HG02840 (cell line): ENCODE measurements around the gene ETF1.
"Not testable (repeated sequence)": the region's sequence is repeated elsewhere in the genome, so short reads cannot be mapped to it uniquely, and the experiment has no call there.

Source experiments
- ATAC-seq: cut with Tn5 transposase; IDR thresholded peaks from one replicate; pipeline ENCODE4 v1.9.1; 2021; ENCODE audit warnings: mild to moderate bottlenecking, moderate library complexity, moderate number of reproducible peaks; ENCODE audit not compliant: unreplicated experiment, low FRiP score

The ETF1 gene

DNA sequence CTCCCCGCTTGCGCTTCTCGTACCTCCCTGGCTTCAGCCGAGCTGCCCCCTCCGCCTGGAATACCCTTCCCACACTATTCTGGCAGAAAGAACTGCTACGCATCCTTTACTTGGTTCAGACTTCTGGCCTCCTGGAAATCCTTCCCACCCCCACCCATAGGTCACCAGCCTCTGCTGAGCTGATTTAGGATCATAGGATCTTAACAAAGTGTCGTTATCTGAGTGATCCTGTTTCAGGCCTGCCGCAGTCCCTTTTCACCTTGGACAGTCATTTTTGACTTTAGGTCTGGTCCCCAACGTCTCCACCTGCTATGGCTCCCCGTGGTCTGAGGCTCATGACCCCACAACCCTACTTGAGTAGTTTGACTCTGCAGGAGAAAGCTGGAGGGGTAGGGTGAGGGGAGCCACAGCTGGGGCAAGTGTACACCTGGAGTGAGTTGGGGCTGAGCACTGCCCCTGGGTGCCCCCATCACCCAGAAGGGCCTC, 50.4 kb downstream of the ETF1 start:
- no peak for ATAC-seq

DNA sequence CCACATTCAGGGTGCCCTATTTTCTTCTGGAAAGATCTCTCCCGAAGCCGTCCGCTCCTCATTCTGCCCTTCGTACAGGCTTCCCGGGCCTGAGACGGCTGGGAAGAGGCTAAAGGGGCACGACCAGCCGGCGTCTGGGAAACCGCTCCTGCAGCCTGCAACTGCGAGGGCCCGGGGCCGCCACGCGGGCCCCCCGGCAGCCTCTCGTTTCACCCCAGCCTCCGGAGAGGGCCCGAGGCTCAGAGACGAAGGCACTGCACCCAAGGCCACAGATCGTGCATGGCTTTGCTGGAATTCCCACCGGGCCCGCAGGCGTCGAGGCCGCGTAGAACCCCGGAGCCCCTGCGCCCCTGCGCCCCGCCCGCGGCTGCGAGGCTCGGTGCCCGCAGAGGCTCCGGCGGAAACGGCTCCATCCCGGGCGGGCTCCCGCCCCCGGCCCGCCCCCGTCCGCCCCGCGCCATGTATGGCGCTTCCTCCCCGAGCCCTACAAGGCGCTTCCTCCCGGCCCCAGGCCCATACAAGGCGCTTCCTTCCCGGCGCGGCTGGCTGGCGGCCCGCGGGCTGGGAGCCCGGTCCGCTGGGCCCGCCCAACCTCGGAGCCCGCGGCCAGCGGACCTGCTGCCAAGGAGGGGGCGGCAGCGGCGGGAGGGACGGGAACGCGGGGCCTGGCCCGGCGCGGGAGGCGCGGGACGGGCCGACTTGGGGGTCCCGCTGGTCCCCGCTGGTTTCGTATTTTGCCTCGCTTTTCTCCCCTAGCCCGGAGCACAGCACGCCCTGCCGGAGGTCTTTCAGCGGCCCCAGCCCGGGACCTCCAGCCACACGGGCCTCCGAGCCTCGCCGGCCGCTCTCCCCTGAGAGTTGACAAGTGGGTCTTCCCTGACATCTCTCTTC, 51.1 kb downstream of the ETF1 start:
- ATAC-seq: peak; percentile 93

DNA sequence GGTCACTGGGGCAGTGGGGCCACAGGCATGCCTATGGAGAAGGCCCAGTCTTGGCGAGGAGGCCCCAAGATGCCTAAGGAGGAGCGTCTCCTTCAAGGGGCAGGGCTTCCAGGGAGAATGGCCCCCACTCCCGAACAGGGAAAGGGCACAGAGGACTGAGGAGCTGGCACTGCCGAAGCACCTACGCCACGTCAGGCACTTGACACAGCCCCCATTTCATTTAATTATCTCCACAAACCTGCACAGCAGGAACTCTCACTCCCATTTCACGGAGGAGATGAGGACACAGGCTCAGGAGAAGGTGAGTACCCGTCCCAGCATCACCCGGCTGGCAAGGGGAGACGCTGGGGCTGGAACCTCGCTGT, 51.8 kb downstream of the ETF1 start:
- no peak for ATAC-seq

DNA sequence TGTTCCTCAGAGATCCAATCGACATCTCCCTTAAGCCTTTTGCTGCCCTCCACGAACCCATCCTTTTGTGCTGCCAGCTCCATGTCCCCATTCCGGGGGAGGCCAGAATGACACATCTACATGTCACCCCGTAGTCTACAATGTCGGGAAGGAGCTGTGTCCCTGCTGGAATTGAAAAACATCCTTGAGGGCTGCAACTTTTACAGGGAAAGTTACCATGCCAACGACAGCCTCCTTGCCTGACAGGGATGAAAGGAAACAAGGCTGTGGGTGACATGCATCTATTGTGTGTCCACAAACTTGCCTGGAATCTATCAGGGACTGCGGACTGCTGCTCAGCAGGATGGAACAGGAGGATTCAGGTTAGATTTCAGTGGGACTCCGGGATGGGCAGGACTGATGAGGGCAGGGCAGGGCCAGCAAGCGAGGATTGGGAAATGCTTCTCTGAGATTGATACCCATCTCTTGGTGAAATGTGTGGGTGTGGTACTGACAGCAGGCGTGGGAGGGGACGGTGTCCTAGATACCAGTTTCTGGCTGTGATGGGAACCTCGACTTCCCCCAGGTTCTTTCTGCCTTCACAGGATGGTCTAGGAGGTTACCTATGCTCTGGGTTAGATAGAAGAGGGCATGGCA, 52.3 kb downstream of the ETF1 start:
- no peak for ATAC-seq

DNA sequence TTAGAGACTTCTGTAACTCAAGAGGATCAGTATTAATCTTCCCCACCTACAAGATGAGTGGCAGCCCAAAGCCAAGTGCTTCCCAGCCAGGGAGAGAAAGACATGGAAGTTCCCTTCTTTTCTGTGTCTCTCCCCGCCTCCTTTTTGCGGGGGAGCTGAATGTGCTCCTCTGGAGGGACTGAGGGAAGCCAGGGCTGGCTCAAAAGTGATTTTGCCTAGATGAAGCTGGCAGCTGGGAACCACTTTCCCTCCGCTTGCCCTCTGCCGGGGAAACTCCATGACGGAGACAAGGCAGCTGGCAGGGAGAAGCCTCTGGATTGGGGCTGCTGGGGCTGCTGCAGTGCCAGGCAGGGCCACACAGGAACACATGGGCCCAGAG, 53.4 kb downstream of the ETF1 start:
- no peak for ATAC-seq

- no peak for ATAC-seq
These were observed 54.5 kb downstream of the ETF1 start for GRCh38 chr5:138488481-138488945.

DNA sequence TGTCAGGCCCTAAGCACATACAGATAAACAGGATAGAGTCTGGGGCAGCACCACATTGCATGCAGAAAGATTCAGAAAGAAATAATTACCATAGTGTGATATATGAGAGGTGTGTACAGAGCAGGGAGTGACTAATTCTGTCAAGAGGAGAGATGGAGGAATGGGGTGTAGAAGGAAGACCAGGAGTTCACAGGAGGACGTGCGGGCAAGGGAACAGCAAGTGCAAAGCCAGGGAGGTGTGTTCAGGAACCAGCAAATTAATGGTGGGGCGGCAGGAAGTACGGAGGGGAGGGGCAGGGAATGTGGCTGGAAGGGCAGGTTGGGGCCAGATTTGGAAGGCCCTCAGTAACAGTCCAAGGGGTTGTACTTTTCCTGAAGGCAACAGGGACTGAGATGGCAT, 60.4 kb downstream of the ETF1 start:
- ATAC-seq: no peak

DNA sequence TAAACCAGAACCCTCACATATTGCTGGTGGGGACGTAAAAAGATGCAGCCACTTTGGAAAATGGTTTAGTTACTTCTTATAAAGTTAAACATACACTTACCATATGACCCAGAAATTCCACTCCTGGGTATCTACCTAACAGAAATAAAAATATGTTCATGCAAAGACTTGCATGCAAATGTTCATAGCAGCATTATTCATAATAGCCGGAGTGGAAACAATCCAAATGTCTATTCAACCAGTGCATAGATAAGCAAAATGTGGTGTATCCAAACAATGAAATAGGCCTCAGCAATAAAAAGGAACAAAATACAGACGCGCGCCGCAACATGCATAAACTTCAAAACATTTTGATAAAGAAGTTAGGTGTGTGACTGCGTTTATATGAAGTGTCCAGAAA, 66.1 kb downstream of the ETF1 start:
- no peak for ATAC-seq

DNA sequence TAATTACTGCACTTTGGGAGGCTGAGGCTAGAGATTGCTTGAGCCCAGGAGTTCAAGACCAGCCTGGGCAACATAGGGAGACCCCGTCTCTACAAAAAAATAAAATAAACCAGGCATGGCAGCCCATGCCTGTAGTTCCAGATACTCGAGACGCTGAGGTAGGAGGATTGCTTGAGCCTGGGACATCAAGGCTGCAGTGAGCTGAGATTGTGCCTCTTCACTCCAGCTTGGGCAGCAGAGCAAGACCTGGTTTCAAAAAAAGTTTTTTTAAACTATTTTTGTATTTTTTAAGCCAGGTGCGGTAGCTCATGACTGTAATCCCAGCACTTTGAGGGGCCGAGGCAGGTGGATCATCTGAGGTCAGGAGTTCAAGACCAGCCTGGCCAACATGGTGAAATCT, 69.9 kb downstream of the ETF1 start:
- not testable (repeated sequence) for ATAC-seq

DNA sequence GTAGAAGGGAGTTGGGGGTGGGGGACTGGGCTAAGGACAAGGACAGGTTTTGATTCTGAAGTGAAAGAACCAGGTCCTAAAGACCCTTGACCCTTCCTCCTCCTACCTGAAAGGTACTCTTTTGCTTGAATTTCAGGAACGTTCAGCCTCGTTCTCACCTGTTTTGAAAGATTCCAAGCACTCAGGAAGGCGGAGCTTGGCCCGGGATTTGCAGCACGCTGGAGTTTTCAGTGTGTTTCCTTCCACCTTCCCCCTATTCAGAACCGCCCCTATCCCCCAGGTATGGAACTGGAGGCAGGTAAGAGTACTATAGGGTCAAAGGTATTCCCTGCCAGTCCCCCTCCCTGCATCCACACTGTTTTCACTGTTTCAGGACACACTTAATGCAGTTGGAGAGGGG, 70.7 kb downstream of the ETF1 start:
- ATAC-seq: no peak

DNA sequence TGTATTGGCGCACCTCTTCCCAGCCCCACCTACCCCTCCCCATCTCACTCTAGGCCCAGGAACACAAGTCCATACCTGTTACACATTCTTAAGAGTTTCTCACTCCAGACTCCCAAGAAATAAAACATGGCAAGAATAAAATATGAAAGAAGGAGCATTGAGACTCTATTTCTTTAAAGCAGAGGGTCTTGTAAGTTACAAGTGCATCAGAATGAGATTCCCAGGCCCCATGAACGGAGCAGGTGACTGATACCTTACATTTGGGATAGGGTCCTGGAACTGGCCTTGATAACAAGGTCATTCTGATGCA, 72.0 kb downstream of the ETF1 start:
- no peak for ATAC-seq

DNA sequence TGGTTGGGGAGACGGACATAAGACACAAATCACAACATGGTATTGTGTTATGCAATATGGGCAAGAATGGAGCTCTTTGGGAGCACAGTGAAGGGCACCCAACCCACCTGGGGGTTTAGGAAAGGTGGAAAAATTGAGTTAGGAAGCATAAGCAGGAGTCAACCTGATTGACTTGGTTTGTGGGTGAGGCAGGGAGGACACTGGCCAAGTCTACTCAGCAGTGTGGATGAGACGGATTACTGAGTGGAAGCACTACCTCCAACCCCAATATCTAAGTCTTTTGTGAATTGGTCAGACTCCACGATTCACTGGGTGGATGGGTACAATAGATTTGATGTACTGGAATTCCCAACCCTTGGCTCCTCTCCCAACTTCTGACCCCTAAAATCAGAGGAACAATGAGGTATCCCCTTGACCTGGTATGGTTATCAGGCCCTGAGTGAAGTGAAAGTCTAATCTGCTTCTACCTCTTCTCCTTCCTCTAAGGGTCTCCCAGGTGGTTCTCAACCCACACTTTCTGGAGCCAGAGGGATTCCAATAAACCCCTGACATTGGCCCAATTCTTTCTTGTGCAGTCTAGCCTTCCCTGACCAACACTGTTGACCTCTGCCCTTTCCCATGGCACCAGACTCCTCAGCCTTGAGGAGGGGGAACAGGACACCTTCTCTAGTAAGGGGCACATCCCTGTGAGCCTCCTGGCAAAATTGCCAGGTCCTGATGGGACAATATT, 72.5 kb downstream of the ETF1 start:
- no peak for ATAC-seq

DNA sequence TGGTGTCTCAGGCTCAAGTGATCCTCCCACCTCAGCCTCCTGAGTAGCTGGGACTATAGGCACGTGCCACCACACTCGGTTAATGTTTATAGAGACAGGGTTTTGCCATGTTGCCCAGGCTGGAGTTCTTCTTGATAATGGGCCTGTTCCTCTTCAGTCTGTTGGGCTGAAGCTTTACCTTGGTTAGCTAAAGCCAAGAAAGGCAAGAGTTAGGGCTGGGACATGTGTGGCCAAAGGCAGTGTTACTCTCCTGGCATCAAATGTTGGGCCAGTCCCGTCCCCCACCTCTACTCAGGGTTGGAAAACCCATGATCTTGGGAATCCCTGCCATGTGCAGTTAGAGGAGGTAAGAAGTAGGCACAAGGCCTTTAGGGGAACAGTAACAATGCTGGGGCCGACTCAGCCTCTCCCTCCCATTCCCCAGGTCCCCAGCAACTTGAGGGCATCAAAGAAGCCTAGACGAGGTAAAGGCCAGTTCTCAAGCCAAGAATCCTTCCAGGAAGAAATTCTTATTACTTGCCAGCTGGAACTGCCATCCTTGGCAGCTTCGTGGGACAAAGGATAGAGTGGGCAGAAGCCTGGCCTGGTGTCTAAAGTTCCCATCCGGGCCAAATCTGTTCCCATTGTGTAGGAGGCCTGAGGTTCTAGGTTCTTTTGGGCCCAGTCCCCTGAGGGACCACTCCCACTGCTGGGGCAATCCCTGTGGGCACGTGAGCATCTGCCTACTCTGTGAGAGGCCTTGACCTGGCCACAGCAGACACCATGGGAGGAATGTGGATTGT, 73.3 kb downstream of the ETF1 start:
- ATAC-seq: no peak

DNA sequence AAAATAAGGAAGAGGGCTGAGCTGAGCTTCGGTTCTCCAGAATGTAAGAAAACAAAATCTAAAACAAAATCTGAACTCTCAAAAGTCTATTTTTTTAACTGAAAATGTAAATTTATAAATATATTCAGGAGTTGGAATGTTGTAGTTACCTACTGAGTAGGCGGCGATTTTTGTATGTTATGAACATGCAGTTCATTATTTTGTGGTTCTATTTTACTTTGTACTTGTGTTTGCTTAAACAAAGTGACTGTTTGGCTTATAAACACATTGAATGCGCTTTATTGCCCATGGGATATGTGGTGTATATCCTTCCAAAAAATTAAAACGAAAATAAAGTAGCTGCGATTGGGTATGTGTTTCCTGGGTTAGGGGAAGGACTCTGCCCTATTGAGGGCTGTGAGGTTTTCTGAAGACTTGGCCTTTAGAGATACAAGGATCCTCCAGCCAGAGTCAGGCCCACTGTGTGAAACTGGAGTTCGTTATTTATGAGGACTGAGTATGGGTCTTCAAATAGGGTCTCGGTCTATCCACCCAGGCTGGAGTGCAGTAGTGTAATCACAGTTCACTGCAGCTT, 74.0 kb downstream of the ETF1 start:
- no peak for ATAC-seq

DNA sequence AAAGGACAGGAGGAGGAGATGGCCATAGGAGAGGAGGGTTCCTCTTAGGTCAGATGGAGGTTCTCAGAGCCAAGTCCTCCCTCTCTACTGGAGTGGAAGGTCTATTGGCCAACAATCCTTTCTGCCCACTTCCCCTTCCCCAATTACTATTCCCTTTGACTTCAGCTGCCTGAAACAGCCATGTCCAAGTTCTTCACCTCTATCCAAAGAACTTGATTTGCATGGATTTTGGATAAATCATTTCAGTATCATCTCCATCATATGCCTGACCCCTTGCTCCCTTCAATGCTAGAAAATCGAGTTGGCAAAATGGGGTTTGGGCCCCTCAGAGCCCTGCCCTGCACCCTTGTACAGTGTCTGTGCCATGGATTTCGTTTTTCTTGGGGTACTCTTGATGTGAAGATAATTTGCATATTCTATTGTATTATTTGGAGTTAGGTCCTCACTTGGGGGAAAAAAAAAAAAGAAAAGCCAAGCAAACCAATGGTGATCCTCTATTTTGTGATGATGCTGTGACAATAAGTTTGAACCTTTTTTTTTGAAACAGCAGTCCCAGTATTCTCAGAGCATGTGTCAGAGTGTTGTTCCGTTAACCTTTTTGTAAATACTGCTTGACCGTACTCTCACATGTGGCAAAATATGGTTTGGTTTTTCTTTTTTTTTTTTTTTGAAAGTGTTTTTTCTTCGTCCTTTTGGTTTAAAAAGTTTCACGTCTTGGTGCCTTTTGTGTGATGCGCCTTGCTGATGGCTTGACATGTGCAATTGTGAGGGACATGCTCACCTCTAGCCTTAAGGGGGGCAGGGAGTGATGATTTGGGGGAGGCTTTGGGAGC, 74.7 kb downstream of the ETF1 start:
- ATAC-seq: no peak

DNA sequence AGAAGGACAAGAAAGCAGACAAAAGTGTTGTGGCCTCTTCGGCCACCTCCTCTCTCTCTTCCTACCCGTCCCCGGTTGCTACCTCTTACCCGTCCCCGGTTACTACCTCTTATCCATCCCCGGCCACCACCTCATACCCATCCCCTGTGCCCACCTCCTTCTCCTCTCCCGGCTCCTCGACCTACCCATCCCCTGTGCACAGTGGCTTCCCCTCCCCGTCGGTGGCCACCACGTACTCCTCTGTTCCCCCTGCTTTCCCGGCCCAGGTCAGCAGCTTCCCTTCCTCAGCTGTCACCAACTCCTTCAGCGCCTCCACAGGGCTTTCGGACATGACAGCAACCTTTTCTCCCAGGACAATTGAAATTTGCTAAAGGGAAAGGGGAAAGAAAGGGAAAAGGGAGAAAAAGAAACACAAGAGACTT, 75.3 kb downstream of the ETF1 start:
- ATAC-seq: no peak

- ATAC-seq: no peak
These were observed 75.9 kb downstream of the ETF1 start for GRCh38 chr5:138466900-138467710.

DNA sequence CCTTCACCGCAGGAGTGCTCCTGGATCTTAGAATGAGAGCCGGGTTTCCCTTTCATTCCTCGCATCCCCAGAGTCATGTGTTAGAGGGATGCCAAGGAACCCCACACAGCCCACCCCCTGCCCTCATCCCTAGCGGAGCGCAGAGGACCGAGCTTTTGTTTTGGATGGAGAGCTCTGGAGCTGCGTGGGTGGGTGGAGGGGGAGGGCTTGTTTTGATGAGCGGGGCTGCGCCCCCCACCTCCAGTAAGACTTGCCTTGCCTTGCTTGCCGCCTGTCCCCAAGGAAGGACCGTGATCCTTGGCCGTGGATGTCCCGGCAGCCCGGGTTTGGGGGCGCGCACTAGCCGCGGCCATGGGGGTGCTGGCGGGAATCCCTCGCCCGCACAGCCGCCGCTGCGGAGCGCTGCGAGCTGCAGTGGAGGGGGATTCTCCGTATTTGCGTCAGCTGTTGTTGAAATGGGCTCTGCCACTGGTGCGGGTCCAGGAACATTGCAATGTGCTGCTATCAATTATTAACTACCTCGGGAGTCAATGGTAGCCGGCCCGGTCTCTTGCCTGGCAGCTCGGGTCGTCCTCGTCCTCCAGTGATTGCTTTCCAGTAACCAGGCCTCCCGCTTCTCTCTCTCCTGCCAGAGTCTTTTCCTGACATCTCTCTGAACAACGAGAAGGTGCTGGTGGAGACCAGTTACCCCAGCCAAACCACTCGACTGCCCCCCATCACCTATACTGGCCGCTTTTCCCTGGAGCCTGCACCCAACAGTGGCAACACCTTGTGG, 76.7 kb downstream of the ETF1 start:
- ATAC-seq: no peak
